Measurements from ENCODE around the gene FAM9A.

The FAM9A gene

GRCh38 chrX:8847360-8847759, 46.2 kb upstream of the FAM9A start:
- no peaks in the 10 kb centered on the region for H3F3A ChIP-seq (ENCODE audit: insufficient read depth, low read length)
- no peaks in the 10 kb centered on the region for H3K27me3 ChIP-seq (ENCODE audit: insufficient read depth, low read length)
- no peak overlapping the region for H3K9ac ChIP-seq (ENCODE audit: low read length)
- TF ChIP-seq CTCF (IDR thresholded peaks at IDR 0.05; ENCODE audit: low read length) = no peak
- TF ChIP-seq EZH2 (IDR thresholded peaks at IDR 0.05; ENCODE audit: borderline replicate concordance, low read length) = no peak
- no peaks in the 10 kb centered on the region for H3K9me2 ChIP-seq (ENCODE audit: low read depth, low read length)
- no peaks in the 10 kb centered on the region for H3K36me3 ChIP-seq (ENCODE audit: insufficient read depth, low read length)
- H3K79me2 ChIP-seq (ENCODE audit: insufficient read depth, low read length) = no peaks in the 10 kb centered on the region
- H4K20me1 ChIP-seq (ENCODE audit: insufficient read depth, low read length) = no peaks in the 10 kb centered on the region
- no peaks in the 10 kb centered on the region for H3K4me1 ChIP-seq (ENCODE audit: insufficient read depth, low read length, severe bottlenecking)
- H3K27ac ChIP-seq (ENCODE audit: low read depth, low read length, poor library complexity, severe bottlenecking) = no peak overlapping the region
- H3K4me3 ChIP-seq (ENCODE audit: low read depth, low read length, poor library complexity, severe bottlenecking) = no peak overlapping the region
- no peak overlapping the region for H3K4me2 ChIP-seq (ENCODE audit: low read length)
- no peak overlapping the region for H2AFZ ChIP-seq (ENCODE audit: low read length)
- no peaks in the 10 kb centered on the region for H3K9me3 ChIP-seq (ENCODE audit: low read length)

GRCh38 chrX:8846266-8846665, 45.1 kb upstream of the FAM9A start:
- Histone ChIP-seq H3K9me2 (ENCODE audit: low read depth, low read length) (no peaks in the 10 kb centered on the region), H3K36me3 (ENCODE audit: insufficient read depth, low read length) (no peaks in the 10 kb centered on the region), H3K9me3 (ENCODE audit: low read length) (no peaks in the 10 kb centered on the region), H3K9ac (ENCODE audit: low read length) (no peak overlapping the region), H3K27me3 (ENCODE audit: insufficient read depth, low read length) (no peaks in the 10 kb centered on the region), H3K4me3 (ENCODE audit: low read depth, low read length, poor library complexity, severe bottlenecking) (no peak overlapping the region), H3F3A (ENCODE audit: insufficient read depth, low read length) (no peaks in the 10 kb centered on the region), H3K79me2 (ENCODE audit: insufficient read depth, low read length) (no peaks in the 10 kb centered on the region), H4K20me1 (ENCODE audit: insufficient read depth, low read length) (no peaks in the 10 kb centered on the region), H3K4me2 (ENCODE audit: low read length) (no peak overlapping the region), H2AFZ (ENCODE audit: low read length) (no peak overlapping the region), H3K27ac (ENCODE audit: low read depth, low read length, poor library complexity, severe bottlenecking) (no peak overlapping the region), H3K4me1 (ENCODE audit: insufficient read depth, low read length, severe bottlenecking) (no peaks in the 10 kb centered on the region)
- TF ChIP-seq EZH2 (IDR thresholded peaks at IDR 0.05; ENCODE audit: borderline replicate concordance, low read length) (no peak), CTCF (IDR thresholded peaks at IDR 0.05; ENCODE audit: low read length) (no peak)

- Histone ChIP-seq H3K4me1 (ENCODE audit: insufficient read depth, low read length, severe bottlenecking) (no peaks in the 10 kb centered on the region), H3F3A (ENCODE audit: insufficient read depth, low read length) (no peaks in the 10 kb centered on the region), H3K4me2 (ENCODE audit: low read length) (no peak overlapping the region), H3K9ac (ENCODE audit: low read length) (no peak overlapping the region), H3K9me3 (ENCODE audit: low read length) (no peaks in the 10 kb centered on the region), H4K20me1 (ENCODE audit: insufficient read depth, low read length) (no peaks in the 10 kb centered on the region), H3K9me2 (ENCODE audit: low read depth, low read length) (no peaks in the 10 kb centered on the region), H3K27me3 (ENCODE audit: insufficient read depth, low read length) (no peaks in the 10 kb centered on the region), H3K79me2 (ENCODE audit: insufficient read depth, low read length) (no peaks in the 10 kb centered on the region), H3K36me3 (ENCODE audit: insufficient read depth, low read length) (no peaks in the 10 kb centered on the region), H3K4me3 (ENCODE audit: low read depth, low read length, poor library complexity, severe bottlenecking) (no peak overlapping the region), H3K27ac (ENCODE audit: low read depth, low read length, poor library complexity, severe bottlenecking) (no peak overlapping the region), H2AFZ (ENCODE audit: low read length) (no peak overlapping the region)
- TF ChIP-seq CTCF (IDR thresholded peaks at IDR 0.05; ENCODE audit: low read length) = no peak
- no peak for TF ChIP-seq EZH2 (IDR thresholded peaks at IDR 0.05; ENCODE audit: borderline replicate concordance, low read length)
Measured at GRCh38 chrX:8845469-8845868, 44.3 kb upstream of the FAM9A start.

All from OCI-LY1 (cell line).